Retinal pigment epithelial cell (primary cell): ENCODE data around the gene HEATR1.

Experiments used
- DNase-seq: peaks from one replicate; pipeline ENCODE4 v3.0.0-alpha.2; 2010; ENCODE audit warnings: low read depth
- H3K4me3 ChIP-seq: 2 replicates; pipeline ENCODE4 v1.5.1; 2011; ENCODE audit warnings: mild to moderate bottlenecking, low read length, control low read depth, moderate library complexity
- TF ChIP-seq, protein P1 (sequence below): conservative IDR thresholded peaks from 2 replicates; pipeline ENCODE4 v1.5.1; 2011; ENCODE audit warnings: low read depth, low read length, control low read depth, inconsistent platforms

Gene HEATR1

DNA sequence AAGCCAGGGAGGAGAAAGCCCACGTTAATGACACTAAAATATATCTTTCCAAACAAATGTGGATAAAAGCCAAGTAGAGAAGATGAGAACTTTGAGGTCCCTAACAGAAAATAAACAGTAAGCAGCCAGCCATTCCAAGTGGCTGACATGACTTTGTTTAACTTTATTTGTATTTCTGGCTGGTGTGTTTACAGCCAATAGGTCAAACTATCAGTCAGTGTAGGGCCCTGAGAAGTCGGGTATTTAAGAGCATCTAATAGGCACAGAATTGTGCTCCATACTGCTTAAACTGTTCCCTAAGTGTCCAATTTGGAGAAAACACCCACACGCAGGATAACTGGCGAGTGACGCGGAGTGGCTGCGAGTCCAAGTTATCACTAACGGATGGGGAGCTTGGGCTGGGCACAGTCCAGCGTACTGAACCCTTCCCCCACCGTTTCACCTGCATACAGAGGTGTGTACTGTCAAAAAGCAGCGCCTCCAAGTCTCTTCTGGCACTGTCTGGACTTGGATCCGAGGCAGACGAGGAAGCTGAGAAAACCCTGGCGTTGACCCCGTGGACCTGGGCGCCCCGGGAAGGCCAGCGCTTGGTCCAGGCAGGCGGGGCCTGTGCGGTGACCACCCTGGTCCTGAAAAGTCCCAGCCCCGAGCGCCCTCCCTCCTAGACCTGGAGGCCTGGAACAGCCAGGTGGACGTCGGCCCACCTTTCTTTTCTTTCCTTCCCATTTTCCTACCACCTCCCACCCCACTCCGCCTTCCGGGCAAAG lies 81.2 kb downstream of the HEATR1 start:
- TF ChIP-seq, protein P1, sequence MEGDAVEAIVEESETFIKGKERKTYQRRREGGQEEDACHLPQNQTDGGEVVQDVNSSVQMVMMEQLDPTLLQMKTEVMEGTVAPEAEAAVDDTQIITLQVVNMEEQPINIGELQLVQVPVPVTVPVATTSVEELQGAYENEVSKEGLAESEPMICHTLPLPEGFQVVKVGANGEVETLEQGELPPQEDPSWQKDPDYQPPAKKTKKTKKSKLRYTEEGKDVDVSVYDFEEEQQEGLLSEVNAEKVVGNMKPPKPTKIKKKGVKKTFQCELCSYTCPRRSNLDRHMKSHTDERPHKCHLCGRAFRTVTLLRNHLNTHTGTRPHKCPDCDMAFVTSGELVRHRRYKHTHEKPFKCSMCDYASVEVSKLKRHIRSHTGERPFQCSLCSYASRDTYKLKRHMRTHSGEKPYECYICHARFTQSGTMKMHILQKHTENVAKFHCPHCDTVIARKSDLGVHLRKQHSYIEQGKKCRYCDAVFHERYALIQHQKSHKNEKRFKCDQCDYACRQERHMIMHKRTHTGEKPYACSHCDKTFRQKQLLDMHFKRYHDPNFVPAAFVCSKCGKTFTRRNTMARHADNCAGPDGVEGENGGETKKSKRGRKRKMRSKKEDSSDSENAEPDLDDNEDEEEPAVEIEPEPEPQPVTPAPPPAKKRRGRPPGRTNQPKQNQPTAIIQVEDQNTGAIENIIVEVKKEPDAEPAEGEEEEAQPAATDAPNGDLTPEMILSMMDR, result no peak
- DNase-seq, result no peak
- peak overlapping the region; percentile 88 for H3K4me3 ChIP-seq

- H3K4me3 ChIP-seq, result no peak overlapping the region
- DNase-seq, result no peak
- TF ChIP-seq, protein P1, result no peak
Measured at GRCh38 chr1:236520445-236521005, 83.8 kb downstream of the HEATR1 start.

- TF ChIP-seq, protein P1, result no peak
- no peak for DNase-seq
- H3K4me3 ChIP-seq, result no peak overlapping the region
Measured at GRCh38 chr1:236518322-236518721, 86.0 kb downstream of the HEATR1 start.

DNA sequence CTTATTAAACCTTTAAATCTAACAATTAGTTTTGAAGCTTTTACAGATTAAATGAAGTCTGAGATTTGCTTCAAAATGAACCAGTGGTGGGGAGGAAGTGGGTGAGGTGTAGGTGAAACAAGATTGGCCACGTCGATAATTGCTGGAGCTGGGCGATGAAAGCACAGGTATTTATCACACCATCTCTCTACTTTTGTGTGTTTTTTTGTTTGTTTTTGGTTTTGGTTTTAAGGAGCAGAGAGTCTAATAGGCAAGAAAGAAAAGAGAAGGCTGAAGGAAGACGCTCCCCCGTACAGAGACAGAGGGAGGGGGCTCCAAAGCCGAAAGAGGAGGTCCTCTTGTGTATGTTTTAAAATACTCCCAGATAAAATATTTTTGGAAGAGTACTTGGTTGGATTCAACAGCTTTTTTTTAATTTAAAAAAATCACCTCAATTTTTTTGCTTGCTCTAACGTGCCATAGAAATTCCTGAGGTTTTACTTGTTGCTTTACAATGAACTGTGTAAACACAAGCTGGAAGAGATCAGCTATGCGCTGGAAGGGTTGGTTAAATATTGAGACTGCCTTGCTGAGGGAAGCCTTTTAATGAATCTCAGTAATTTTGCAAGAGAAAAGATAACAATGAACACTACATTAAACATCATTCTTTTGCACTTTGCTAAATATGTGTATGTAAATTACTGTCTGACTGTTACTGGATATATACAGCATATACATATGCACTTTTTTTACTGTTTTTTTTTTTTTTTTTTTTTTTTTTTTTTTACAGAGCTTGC lies 87.2 kb downstream of the HEATR1 start:
- TF ChIP-seq, protein P1, result no peak
- no peak for DNase-seq
- H3K4me3 ChIP-seq, result no peak overlapping the region

DNA sequence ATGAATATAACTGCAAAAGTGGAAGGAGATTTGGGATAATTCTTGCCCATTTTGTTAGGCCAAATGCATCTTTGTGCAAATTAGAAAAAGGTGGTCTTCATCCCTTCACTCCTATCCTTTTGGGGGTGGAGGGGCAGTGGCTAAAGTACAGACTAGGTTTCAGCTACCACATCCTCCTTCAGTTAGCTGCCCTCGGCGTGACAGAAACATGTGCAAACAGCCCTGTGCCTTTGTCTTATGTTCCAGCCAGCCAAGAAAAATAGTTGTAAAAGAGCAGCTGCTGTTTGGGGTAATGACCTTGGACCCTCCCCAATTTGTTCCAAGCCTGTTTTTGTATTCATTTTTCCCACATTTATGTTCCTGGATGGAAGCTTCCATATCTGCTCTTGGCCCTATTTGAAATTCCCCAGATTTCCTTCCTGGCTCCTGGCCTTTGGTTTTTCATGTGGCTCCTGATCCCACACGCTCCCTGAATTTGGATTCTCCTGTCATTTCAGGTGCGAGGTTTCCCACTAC lies 88.8 kb downstream of the HEATR1 start:
- H3K4me3 ChIP-seq, result no peak overlapping the region
- TF ChIP-seq, protein P1, result no peak
- no peak for DNase-seq

DNA sequence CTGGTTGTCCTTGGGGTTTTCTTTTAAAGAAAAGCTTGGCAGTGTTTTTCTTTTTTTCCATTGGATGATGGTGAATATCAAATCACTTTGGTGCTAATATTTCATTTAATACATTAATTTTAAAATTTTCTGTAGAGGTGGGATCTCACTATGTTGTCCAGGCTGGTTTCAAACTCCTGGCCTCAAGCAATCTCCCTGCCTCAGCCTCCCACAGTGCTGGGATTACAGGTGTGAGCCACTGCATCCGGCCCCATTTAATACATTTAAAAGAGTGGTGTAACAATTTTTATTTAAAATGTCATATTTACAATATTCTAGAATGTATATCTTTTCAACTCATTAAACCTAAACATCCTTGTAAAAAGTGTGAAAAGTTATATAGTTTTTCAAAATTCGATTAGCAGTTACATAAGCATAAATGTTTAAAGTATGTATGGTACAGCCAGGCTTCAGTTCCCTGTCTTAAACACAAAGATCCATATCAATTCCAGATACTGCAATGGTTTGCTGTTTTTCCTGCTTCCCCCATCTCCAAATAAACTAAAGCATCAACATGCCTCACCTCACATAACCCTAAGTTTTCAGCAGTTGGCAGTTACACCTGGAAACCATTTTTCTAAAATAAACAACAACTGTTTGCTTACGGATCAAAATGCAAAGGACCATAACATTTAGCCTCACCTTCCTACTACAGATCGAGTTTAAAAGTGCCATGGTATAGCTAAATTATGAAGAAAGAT lies 89.4 kb downstream of the HEATR1 start:
- H3K4me3 ChIP-seq, result no peak overlapping the region
- no peak for DNase-seq
- TF ChIP-seq, protein P1, result no peak
